ENCODE measurements around the gene TPST1.

- TF ChIP-seq, protein P1, sequence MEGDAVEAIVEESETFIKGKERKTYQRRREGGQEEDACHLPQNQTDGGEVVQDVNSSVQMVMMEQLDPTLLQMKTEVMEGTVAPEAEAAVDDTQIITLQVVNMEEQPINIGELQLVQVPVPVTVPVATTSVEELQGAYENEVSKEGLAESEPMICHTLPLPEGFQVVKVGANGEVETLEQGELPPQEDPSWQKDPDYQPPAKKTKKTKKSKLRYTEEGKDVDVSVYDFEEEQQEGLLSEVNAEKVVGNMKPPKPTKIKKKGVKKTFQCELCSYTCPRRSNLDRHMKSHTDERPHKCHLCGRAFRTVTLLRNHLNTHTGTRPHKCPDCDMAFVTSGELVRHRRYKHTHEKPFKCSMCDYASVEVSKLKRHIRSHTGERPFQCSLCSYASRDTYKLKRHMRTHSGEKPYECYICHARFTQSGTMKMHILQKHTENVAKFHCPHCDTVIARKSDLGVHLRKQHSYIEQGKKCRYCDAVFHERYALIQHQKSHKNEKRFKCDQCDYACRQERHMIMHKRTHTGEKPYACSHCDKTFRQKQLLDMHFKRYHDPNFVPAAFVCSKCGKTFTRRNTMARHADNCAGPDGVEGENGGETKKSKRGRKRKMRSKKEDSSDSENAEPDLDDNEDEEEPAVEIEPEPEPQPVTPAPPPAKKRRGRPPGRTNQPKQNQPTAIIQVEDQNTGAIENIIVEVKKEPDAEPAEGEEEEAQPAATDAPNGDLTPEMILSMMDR (conservative IDR thresholded peaks at IDR 0.05 in 1 of 2, IDR thresholded peaks at IDR 0.05 in 1 of 2; ENCODE audit: low read depth in 1 of 2, low read length in 2 of 2) = no peak
- TF ChIP-seq EZH2 (IDR thresholded peaks at IDR 0.05; ENCODE audit: low read length, missing control alignments) = no peak
These were observed 195.3 kb downstream of the TPST1 start for GRCh38 chr7:66400400-66400799.
